Measurements from ENCODE around the gene SLC12A7.

GRCh38 chr5:1144089-1144488 is 32.2 kb upstream of the SLC12A7 start:
- TF ChIP-seq CTCF (IDR thresholded peaks at IDR 0.05) (no peak), POLR2A (IDR thresholded peaks at IDR 0.05) (no peak)
